GM06990 (cell line): ENCODE results near the gene RAP1GAP2.

Experiments
- DNase-seq: peaks from one replicate; pipeline ENCODE4 v3.0.0-alpha.2; 2011; ENCODE audit not compliant: insufficient read length; ENCODE audit errors: extremely low read depth
- H3K27me3 ChIP-seq: replicated peaks from 2 replicates; pipeline ENCODE4 v1.6.0; 2011; ENCODE audit warnings: low read length; ENCODE audit not compliant: control insufficient read depth, insufficient read depth
- H3K36me3 ChIP-seq: 2 replicates; pipeline ENCODE4 v1.5.1; 2011; ENCODE audit warnings: low read length; ENCODE audit not compliant: control insufficient read depth, insufficient read depth
- H3K4me3 ChIP-seq: replicated peaks from 2 replicates; pipeline ENCODE4 v1.5.1; 2011; ENCODE audit warnings: low read depth, mild to moderate bottlenecking, control low read depth, low read length
- TF ChIP-seq, protein P1 (sequence below): IDR thresholded peaks from 2 replicates; pipeline ENCODE4 v1.5.1; 2011; ENCODE audit warnings: low read length, control low read depth, mild to moderate bottlenecking, inconsistent platforms; ENCODE audit not compliant: insufficient read depth, poor library complexity, severe bottlenecking

The RAP1GAP2 gene

GRCh38 chr17:2905696-2906501, 109.7 kb downstream of the RAP1GAP2 start:
- H3K36me3 ChIP-seq, result no peaks in the 10 kb centered on the region

GRCh38 chr17:2906901-2907300, 110.7 kb downstream of the RAP1GAP2 start:
- H3K27me3 ChIP-seq, result no peaks in the 10 kb centered on the region; the same call in 1 of the 2 replicates
- TF ChIP-seq, protein P1, sequence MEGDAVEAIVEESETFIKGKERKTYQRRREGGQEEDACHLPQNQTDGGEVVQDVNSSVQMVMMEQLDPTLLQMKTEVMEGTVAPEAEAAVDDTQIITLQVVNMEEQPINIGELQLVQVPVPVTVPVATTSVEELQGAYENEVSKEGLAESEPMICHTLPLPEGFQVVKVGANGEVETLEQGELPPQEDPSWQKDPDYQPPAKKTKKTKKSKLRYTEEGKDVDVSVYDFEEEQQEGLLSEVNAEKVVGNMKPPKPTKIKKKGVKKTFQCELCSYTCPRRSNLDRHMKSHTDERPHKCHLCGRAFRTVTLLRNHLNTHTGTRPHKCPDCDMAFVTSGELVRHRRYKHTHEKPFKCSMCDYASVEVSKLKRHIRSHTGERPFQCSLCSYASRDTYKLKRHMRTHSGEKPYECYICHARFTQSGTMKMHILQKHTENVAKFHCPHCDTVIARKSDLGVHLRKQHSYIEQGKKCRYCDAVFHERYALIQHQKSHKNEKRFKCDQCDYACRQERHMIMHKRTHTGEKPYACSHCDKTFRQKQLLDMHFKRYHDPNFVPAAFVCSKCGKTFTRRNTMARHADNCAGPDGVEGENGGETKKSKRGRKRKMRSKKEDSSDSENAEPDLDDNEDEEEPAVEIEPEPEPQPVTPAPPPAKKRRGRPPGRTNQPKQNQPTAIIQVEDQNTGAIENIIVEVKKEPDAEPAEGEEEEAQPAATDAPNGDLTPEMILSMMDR, result no peak
- H3K36me3 ChIP-seq, result no peaks in the 10 kb centered on the region
- DNase-seq, result no peak
- no peak overlapping the region for H3K4me3 ChIP-seq

More at GRCh38 chr17:2905696-2906501, 109.7 kb downstream of the RAP1GAP2 start:
- Histone ChIP-seq H3K4me3 (no peak overlapping the region), H3K27me3 (no peaks in the 10 kb centered on the region; the same call in 1 of the 2 replicates)
- TF ChIP-seq, protein P1, result no peak
- no peak for DNase-seq

DNA sequence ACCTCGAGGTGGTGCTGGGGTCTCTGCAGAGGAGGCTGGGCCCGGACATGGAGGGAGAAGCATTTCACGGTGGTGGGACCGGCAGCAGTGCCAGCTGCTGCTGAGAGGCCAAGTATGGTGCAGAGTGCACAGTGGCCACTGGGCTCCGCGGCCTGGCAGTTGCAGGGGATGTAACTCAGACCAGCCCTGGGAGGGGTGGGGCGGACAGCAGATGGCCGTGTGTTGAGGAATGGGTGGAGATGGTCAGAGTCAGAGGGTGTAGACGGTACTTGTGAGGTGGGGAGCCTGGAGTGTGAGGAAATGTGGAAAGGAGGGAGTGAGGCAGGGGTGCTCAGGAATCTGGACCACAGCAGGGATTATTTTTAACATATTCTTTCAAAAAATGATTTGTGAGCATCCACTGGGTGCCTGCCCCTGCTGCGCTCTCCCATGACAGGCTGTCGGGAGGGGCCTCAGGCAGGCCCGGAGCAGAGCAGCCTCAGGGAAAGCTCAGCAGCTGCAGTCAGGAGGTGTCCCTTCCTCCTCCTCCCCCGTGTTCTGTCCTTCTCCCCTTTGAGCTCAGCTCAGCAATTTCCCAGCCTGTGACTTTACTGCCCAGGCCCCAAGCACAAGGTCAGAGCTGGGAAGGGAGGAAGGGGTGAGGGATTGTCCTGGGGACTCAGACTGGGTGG, 113.1 kb downstream of the RAP1GAP2 start:
- H3K4me3 ChIP-seq, result no peak overlapping the region
- DNase-seq, result no peak
- TF ChIP-seq, protein P1, result no peak
- no peaks in the 10 kb centered on the region for H3K27me3 ChIP-seq
- H3K36me3 ChIP-seq, result no peaks in the 10 kb centered on the region

- H3K36me3 ChIP-seq, result no peaks in the 10 kb centered on the region
- TF ChIP-seq, protein P1, result no peak
- no peak for DNase-seq
- H3K27me3 ChIP-seq, result no peaks in the 10 kb centered on the region
- no peak overlapping the region for H3K4me3 ChIP-seq
These were observed 113.6 kb downstream of the RAP1GAP2 start for GRCh38 chr17:2909846-2910234.

DNA sequence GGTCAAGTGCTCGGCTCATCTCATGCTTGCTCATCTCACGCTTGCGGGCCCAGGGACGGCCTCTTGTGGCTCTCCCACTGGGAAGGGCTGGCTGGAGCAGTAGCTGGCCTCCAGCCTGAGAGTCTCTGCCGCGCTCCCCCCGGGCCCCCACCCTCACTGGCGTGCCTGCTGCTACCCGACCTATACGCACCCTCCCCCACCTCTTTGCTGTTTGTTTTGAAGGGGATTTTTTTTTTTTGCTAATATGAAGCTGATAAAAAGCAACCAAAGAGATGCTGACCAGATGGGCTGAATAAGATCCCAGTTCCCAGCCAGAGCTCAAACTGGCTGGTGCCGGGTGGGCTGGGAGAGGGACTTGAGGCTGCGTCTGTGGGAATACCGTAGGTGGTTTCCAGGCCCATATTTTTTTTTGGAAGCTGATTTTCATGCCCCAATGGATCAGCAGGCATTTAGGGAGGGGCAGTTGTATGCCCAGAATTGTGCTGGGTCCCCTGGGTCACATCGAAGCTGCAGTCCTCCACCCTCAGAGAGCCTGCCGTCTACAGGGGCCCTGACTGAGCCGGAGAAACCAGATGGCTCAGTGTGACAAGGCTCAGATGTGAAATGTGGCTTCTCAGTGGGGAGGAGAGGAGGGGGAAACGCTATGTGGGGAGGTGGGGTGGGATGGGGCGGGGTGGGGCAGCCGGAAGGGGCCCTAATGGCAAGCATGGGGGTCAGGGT, 115.0 kb downstream of the RAP1GAP2 start:
- no peaks in the 10 kb centered on the region for H3K36me3 ChIP-seq
- H3K27me3 ChIP-seq, result no peaks in the 10 kb centered on the region
- TF ChIP-seq, protein P1, result no peak
- no peak overlapping the region for H3K4me3 ChIP-seq
- DNase-seq, result no peak
